Stimulated activated CD4-positive, alpha-beta T cell treated with anti-CD3 and anti-CD28 coated beads, Interleukin-1b, Interleukin-23, amount 100 ng/mL, for 24 hours (primary cell): ENCODE measurements around the gene SGF29.
"Not testable (repeated sequence)": the region's sequence is repeated elsewhere in the genome, so short reads cannot be mapped to it uniquely, and the experiment has no call there.

Experiments used
- DNase-seq, 4 experiments: peaks; one replicate each; pipeline ENCODE4 v3.0.0-alpha.2; 2020; ENCODE audit warnings: low read depth in 4 of 4, low spot score in 1 of 4

The SGF29 gene

DNA sequence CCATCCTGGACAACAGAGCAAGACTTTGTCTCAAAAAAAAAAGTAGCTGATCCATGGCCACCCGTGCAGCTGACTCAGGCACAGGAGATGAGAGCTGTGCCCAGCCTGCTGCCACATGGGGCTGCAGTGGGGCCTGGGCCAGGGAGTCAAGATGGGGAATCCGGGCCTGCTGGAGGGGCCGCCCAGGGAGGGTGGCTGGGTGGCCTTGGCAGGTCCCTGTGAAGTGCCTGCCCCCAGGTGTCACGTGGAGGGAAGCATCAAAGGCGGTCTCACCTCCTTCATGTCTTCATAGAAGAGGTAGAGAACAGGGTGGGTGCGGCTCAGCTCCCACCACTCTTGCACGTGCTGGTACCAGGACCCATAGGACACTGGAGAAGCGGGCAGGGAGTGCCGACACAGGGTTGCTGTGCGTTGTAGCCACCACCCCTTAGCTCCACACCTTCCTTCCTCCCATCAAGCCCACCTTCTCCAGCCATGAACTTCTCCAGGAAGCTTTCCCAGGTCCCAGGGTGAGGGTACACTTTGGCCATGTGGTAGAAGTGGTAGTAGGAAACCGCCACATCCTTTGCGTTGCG lies 39.3 kb downstream of the SGF29 start:
- no peak for DNase-seq

- DNase-seq, result not testable (repeated sequence)
These were observed 41.7 kb downstream of the SGF29 start for GRCh38 chr16:28595451-28595850.

DNA sequence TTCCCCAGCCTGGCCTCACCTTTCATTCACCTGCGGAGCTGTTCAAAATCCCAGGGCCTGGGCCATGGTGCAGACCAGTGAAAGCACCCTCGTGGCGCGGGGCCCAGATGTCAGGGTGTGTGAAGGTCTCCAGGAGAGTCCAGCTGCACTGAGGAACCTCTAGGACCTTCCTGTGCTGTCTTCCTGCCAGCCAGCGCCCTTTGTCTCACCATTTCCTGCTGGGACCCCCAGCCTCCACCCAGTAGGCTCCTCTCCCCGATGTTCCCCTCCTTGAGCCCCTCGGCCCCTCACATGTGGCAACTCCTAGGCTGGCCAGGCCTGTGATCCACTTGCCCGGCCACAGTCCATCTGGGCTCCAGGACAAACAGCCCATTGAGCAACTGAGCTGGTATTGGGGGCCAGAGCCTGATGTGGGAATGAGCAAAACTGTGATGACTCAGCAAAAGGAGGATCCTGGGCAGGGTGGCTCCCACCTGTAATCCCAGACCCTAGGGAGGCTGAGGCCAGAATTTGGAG lies 42.5 kb downstream of the SGF29 start:
- no peak for DNase-seq

- DNase-seq, result no peak
These were observed 43.3 kb downstream of the SGF29 start, which contains the start of gene SULT1A2 for GRCh38 chr16:28596840-28597691. Gene SULT1A2, minus strand, starts transcription at chr16:28597050. Its CDS starts 1,120 bp downstream, at chr16:28595930.

GRCh38 chr16:28597692-28598261 lies 44.1 kb downstream of the SGF29 start:
- no peak for DNase-seq

- DNase-seq, result not testable (repeated sequence)
These were observed 45.9 kb downstream of the SGF29 start for GRCh38 chr16:28599377-28600285.

- DNase-seq, result not testable (repeated sequence)
These were observed 47.2 kb downstream of the SGF29 start for GRCh38 chr16:28600965-28601364.

- not testable (repeated sequence) for DNase-seq
These were observed 47.9 kb downstream of the SGF29 start for GRCh38 chr16:28601589-28601988.

- DNase-seq, result not testable (repeated sequence)
These were observed 48.3 kb downstream of the SGF29 start for GRCh38 chr16:28602062-28602461.

- DNase-seq, result no peak
These were observed 48.8 kb downstream of the SGF29 start for GRCh38 chr16:28602529-28602928.

DNA sequence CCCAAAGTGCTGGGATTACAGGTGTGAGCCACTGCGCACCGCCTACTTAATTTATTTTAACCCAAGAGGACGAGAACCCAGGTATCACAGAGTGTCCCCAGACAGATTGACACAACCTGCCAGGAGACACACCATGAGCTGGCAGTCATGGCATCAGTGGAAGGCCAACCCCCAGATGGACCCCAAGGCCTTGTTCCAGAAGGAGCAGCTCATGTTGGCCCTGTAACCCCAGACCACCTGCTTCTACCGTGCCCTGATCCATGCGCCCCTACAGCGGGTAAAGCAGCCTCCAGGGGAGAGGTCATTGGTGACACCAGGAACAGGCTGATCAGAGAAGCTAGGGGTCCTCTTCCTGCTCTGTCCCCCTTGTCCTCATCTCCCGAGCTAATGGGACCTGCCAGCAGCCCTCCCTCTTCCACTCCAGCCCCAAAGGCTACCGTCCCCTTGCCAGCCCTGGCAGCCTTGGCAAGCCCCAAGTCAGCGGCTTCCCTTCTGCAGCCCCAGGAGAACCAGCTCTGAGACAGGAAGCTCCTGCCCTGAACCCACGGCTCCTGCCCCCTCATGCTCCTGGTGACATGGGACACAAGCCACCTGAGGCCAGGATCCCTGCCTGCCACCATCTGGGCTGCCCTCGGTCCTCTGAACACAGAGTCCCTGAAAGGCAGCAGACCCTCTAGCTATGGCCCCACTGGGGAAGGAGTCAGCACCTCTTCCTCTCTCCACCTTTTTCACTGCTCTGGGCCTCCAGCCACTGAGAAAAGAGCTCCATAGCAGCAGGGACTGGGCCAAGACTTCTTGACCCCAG lies 49.9 kb downstream of the SGF29 start:
- no peak for DNase-seq

GRCh38 chr16:28604186-28604565 lies 50.5 kb downstream of the SGF29 start:
- no peak for DNase-seq

DNA sequence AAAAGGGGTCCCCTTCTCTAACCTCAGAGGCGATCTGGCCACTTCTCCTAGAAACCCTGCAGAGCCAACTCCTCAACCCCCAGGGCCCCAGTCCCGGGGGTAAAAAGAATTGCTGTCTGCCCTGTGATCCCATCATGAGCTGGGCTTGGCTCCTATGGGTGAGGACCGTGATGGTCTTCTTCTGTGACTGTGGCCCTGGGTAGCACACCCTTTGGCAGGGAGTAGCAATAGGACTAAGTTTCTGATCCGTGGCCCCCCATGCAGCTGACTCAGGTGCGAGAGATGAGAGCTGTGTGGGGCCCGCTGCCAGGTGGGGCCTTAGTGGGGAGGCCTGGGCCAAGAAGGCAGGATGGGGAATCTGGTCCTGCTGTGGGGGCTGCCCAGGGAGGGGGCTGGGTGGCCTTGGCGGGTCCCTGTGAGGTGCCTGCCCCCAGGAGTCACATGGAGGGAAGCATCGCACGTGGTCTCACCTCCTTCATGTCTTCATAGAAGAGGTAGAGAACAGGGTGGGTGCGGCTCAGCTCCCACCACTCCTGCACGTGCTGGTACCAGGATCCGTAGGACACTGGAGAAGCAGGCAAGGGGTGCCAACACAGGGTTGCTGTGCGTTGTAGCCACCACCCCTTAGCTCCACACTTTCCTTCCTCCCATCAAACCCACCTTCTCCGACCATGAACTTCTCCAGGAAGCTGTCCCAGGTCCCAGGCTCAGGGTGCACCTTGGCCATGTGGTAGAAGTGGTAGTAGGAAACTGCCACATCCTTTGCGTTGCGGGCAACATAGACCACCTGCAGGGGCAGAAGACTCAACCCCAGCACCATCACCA lies 52.8 kb downstream of the SGF29 start:
- DNase-seq, result no peak

DNA sequence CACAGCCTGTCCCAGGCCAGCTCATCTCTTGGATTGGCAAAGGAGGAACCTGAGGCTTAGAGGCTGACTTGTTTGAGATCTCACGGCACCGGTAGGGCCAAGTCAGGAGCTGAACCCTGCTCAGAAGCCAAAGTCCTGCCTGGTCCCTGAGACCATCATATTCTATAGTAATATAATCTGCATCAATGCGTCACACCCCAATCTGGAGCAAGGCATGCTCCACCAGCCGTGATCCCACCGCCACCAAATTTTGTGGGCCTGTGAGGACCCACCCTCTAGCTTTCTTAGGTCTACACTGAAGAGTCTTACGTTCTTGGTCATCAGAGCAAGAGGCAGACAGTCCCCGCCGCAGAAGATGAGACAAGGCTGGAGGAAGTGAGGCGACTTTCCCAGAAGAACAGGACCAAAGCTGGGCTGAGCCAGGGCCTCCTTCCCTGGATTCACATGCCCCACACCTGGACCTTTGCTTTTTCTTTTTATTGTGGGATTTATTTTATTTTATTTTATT lies 53.5 kb downstream of the SGF29 start:
- no peak for DNase-seq

DNA sequence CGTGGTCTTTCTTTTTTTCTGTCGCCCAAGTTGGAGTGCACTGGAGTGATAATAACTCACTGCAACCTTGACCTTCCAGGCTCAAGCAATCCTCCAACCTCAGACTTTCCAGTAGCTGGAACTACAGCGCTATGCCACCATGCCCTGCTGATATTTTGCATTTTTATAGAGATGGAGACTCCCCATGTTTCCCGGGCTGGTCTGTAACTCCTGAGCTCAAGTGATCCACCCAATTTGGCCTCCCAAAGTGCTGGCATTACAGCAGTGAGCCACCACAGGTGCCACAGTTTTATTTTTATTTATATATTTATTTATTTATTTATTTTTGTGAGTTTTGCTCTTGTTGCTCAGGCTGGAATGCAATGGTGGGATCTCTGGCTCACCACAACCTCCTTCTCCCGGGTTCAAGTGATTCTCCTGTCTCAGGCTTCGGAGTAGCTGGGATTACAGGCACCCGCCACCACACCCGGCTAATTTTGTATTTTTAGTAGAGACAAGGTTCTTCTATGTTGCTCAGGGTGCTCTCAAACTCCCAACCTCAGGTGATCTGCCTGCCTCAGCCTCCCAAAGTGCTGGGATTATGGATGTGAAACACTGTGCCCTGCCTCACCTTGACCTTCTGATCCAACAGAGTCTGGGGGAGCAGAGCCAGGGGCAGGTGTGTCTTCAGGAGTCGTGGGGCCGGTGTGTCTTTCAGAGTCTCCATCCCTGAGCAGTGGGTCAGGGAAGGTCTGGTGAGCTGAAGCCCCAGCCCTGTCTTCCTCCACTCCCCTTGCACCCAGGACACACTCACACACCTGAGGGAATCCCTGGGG lies 54.2 kb downstream of the SGF29 start:
- not testable (repeated sequence) for DNase-seq

GRCh38 chr16:28608496-28608808 lies 54.7 kb downstream of the SGF29 start:
- not testable (repeated sequence) for DNase-seq

DNA sequence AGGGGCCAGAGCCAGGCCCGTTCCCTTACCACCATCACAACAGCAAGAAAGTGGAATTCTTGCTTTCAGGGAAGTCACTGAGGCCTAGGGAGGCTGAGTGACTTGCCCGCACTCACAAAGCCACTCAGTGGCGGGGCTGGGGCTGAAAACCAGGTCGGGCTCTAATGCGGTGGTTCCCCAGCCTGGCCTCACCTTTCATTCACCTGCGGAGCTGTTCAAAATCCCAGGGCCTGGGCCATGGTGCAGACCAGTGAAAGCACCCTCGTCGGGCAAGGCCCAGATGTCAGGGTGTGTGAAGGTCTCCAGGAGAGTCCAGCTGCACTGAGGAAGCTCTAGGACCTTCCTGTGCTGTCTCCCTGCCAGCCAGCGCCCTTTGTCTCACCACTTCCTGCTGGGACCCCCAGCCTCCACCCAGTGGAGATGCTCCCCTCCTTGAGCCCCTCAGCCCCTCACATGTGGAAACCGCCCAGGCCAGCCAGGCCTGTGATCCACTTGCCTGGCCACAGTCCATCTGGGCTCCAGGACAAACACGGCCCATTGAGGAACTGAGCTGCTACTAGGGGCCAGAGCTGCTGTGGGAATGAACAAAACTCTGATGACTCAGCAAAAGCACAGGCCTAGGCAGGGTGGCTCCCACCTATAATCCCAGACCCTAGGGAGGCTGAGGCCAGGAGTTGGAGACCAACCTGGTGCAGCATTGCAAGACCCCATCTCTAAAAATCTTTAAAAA lies 55.3 kb downstream of the SGF29 start:
- not testable (repeated sequence) for DNase-seq
